ENCODE data around the gene FAM3D. TPM values are rescaled to one million over a fixed set of nuclear protein-coding genes. Genes with fewer than 3 reads are reported as not detected.

Gene FAM3D
- total and polyA plus RNA-seq, 2 of the 8 experiments (the other 6 are each of a cell fraction or from before 2014, with no cell fraction given): not detected

DNA sequence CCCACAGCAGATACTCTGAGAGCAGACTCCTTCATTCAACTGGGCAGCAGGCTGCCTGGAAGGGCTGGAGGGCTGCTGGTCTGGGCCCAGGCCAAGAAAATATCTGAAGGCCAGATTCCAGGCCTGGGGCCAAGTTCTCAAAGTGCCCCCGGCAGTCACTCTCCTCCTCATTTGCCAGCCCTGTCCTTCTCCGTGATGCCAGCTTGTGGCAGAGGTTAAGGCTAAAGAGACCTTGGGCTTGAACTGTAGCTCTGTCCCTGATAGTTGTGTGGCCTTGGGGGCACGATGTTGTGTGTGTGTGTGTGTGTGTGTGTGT lies 39.0 kb downstream of the FAM3D start:
- no peak overlapping the region for H3K4me2 ChIP-seq (ENCODE audit: insufficient read depth in 1 of 2, low read depth in 2 of 2, low read length in 2 of 2)
- POLR2A ChIA-PET (ENCODE audit: partially characterized antibody): no interaction called here
- H3K56ac ChIP-seq (replicated peaks; ENCODE audit: insufficient read length, low read depth, low read length): no peak overlapping the region
- peaks cover 0 to 4% (median 0%) of the 10 kb centered on the region in 4 experiments; a peak in 1 of 7 replicates for H3K4me1 ChIP-seq (replicated peaks in 1 of 4; ENCODE audit: control insufficient read depth in 3 of 4, insufficient read depth in 4 of 4, low read length in 3 of 4)
- H3K9me3 ChIP-seq (ENCODE audit: insufficient read depth in 2 of 2, low read depth in 1 of 2, low read length in 1 of 2): no peaks in the 10 kb centered on the region
- H3K18ac ChIP-seq (ENCODE audit: extremely low read depth, low read length): no peak overlapping the region
- H2BK120ac ChIP-seq (replicated peaks; ENCODE audit: low read depth, low read length): no peak overlapping the region
- no peak overlapping the region for H3K4ac ChIP-seq (replicated peaks; ENCODE audit: insufficient read length, low read depth, low read length)
- no peak overlapping the region for H3K27ac ChIP-seq (ENCODE audit: low read depth, low read length)
- peaks cover 0 to 4% (median 0%) of the 10 kb centered on the region in 4 experiments; a peak in 1 of 7 replicates for H3K27me3 ChIP-seq (replicated peaks in 1 of 4; ENCODE audit: control insufficient read depth in 3 of 4, extremely low read depth in 1 of 4, insufficient read depth in 3 of 4, low read length in 3 of 4)
- TF ChIP-seq CHD2 (IDR thresholded peaks at IDR 0.05; ENCODE audit: low read length) (no peak), SIN3A (conservative IDR thresholded peaks at IDR 0.05 in 1 of 2, IDR thresholded peaks at IDR 0.05 in 1 of 2; ENCODE audit: low read depth in 1 of 2, low read length in 2 of 2) (no peak), CEBPB (IDR thresholded peaks at IDR 0.05; ENCODE audit: low read depth, low read length) (no peak)
- H4K91ac ChIP-seq (replicated peaks; ENCODE audit: insufficient read length, low read length): no peak overlapping the region
- peak overlapping the region; percentile 67; the same call in 1 of the 2 replicates for H2AK5ac ChIP-seq (ENCODE audit: low read depth, low read length)
- H3K79me1 ChIP-seq (ENCODE audit: low read depth, low read length): no peaks in the 10 kb centered on the region
- CTCF ChIA-PET (ENCODE audit: partially characterized antibody): interaction anchor here (0.7 to 25.1 kb wide), 8 partner anchors 9 to 97 kb away, joined by 3 to 994 read pairs (median 4); partner anchors contain the start of gene FAM107A
- no peak overlapping the region for H3K14ac ChIP-seq (ENCODE audit: insufficient read length)
- H3K79me2 ChIP-seq (ENCODE audit: control insufficient read depth in 1 of 2, insufficient read depth in 2 of 2, low read length in 2 of 2): no peaks in the 10 kb centered on the region
- H2BK5ac ChIP-seq (ENCODE audit: low read depth, low read length): no peak overlapping the region
- H3K36me3 ChIP-seq (ENCODE audit: control insufficient read depth in 2 of 4, insufficient read depth in 4 of 4, low read length in 3 of 4): no peaks in the 10 kb centered on the region
- H3K9ac ChIP-seq (replicated peaks in 1 of 4; ENCODE audit: extremely low read depth in 1 of 4, low read depth in 3 of 4, low read length in 3 of 4): no peak overlapping the region
- no peak overlapping the region for H2BK20ac ChIP-seq (ENCODE audit: low read length)
- FAIRE-seq (no peak), DNase-seq (ENCODE audit: low read depth in 1 of 2, low spot score in 2 of 2) (no peak)
- no peak overlapping the region for H2BK15ac ChIP-seq (ENCODE audit: low read length)
- H4K5ac ChIP-seq (ENCODE audit: insufficient read length, low read depth, low read length): no peak overlapping the region
- no peak overlapping the region for H3K4me3 ChIP-seq (ENCODE audit: extremely low read depth in 1 of 4, insufficient read depth in 2 of 4, low read depth in 3 of 4, low read length in 4 of 4)
- no peak overlapping the region for H3K23ac ChIP-seq (ENCODE audit: insufficient read length)
- no peak overlapping the region for H4K8ac ChIP-seq (ENCODE audit: extremely low read depth, insufficient read depth, low read length)
- WGBS, 2 experiments (ENCODE audit: extremely low coverage in 1 of 2, insufficient coverage in 1 of 2, insufficient read length in 1 of 2, insufficient replicate concordance in 2 of 2, low coverage in 1 of 2, low lambda C conversion rate in 2 of 2, missing lambda C conversion rate in 1 of 2): 79% methylated on average over 2 of the region's 3 CpGs; no CpG with 5 or more reads in 1 of the 2 experiments
- H2BK12ac ChIP-seq (ENCODE audit: low read depth, low read length): no peak overlapping the region
- no peaks in the 10 kb centered on the region for H4K20me1 ChIP-seq (replicated peaks in 1 of 2; ENCODE audit: control insufficient read depth in 1 of 2, insufficient read depth in 2 of 2, low read length in 2 of 2)
- no peak overlapping the region for H2AFZ ChIP-seq (ENCODE audit: low read length)
- H3K23me2 ChIP-seq (ENCODE audit: low read depth, low read length): no peaks in the 10 kb centered on the region
